BE2C (cell line): ENCODE results near the gene SLC35D1.

Experiments
- DNase-seq: peaks from one replicate; pipeline ENCODE4 v3.0.0-alpha.2; 2020
- H3K27me3 ChIP-seq: fragments of 250-450 bp; sonication (Bioruptor Pico); 2 replicates; pipeline ENCODE4 v1.5.1; 2020; ENCODE audit warnings: mild to moderate bottlenecking
- H3K36me3 ChIP-seq: fragments of 250-450 bp; sonication (Bioruptor Pico); 2 replicates; pipeline ENCODE4 v1.5.1; 2020; ENCODE audit warnings: mild to moderate bottlenecking
- H3K4me1 ChIP-seq: fragments of 250-450 bp; sonication (Bioruptor Pico); 2 replicates; pipeline ENCODE4 v1.5.1; 2020
- H3K4me3 ChIP-seq: 2 replicates; pipeline ENCODE4 v1.5.1; 2011; ENCODE audit warnings: low read depth, low read length
- H3K9me3 ChIP-seq: fragments of 250-450 bp; sonication (Bioruptor Pico); 2 replicates; pipeline ENCODE4 v1.5.1; 2020
- TF ChIP-seq, protein P1 (sequence below): IDR thresholded peaks from 2 replicates; pipeline ENCODE4 v1.5.1; 2012; ENCODE audit warnings: mild to moderate bottlenecking, low read depth, low read length

SLC35D1 gene

DNA sequence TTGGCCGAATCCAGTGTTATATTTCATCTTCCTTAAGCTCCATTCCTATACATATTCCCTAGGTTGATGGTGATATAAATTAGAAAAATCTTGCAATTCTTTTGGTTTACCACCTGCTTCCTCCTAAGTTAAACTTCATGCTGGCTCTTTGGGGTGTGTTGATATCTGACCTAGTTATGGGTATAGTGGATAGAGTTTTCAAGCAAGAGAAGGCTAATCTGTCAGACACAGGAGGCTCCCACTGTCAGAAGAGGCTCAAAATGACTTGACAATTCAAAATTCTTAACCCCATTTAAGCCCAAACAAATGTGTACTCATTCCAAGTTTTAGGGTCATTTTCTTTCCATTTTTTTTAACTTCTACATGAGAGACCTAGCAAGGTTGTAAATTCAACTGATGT lies 8.5 kb upstream of the SLC35D1 start:
- no peaks in the 10 kb centered on the region for H3K4me1 ChIP-seq
- no peak for DNase-seq
- H3K36me3 ChIP-seq, result no peaks in the 10 kb centered on the region
- TF ChIP-seq, protein P1, sequence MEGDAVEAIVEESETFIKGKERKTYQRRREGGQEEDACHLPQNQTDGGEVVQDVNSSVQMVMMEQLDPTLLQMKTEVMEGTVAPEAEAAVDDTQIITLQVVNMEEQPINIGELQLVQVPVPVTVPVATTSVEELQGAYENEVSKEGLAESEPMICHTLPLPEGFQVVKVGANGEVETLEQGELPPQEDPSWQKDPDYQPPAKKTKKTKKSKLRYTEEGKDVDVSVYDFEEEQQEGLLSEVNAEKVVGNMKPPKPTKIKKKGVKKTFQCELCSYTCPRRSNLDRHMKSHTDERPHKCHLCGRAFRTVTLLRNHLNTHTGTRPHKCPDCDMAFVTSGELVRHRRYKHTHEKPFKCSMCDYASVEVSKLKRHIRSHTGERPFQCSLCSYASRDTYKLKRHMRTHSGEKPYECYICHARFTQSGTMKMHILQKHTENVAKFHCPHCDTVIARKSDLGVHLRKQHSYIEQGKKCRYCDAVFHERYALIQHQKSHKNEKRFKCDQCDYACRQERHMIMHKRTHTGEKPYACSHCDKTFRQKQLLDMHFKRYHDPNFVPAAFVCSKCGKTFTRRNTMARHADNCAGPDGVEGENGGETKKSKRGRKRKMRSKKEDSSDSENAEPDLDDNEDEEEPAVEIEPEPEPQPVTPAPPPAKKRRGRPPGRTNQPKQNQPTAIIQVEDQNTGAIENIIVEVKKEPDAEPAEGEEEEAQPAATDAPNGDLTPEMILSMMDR, result no peak
- no peak overlapping the region for H3K4me3 ChIP-seq
- no peaks in the 10 kb centered on the region for H3K27me3 ChIP-seq
- H3K9me3 ChIP-seq, result no peaks in the 10 kb centered on the region

DNA sequence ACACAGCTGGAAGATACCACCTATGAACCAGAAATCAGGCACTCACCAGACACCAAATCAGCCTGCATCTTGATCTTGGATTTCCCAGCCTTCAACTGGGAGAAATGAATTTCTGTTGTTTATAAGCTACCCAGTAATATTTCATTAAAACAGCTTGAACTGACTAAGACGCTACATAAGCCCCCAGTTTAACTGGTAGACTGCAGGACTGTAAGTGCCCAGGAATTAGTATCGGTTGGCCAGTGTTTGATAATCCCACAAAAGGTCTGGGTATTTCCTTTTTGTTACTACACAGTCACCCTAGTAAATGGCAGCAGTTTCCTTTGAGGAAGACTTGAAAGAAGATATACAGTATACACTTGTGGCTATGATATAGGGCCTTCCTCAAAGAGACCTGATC lies 7.3 kb upstream of the SLC35D1 start:
- Histone ChIP-seq H3K4me3 (no peak overlapping the region), H3K4me1 (no peaks in the 10 kb centered on the region), H3K27me3 (no peaks in the 10 kb centered on the region), H3K36me3 (no peaks in the 10 kb centered on the region), H3K9me3 (no peaks in the 10 kb centered on the region)
- no peak for DNase-seq
- TF ChIP-seq, protein P1, result no peak

DNA sequence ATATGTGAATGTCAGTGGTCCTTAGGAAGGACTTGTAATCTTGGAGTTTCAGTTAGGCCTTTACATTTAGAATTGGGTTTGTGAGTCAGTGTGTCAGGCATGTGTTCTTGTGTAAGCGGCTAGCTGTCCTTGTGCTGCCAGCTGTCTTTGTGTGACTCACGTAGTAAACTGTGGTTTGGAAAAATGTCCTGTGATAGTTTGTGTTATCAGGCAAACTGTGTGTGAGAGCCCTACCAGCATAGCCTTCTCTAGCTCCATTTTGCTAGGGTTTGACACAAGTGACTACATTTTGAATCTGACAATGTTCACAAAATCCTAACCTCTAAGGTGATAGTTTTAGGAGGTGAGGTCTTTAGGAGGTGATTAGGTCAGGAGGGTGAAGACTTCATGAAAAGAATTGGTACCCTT lies 6.9 kb upstream of the SLC35D1 start:
- no peak overlapping the region for H3K4me3 ChIP-seq
- TF ChIP-seq, protein P1, result no peak
- no peaks in the 10 kb centered on the region for H3K4me1 ChIP-seq
- no peaks in the 10 kb centered on the region for H3K36me3 ChIP-seq
- DNase-seq, result no peak
- H3K9me3 ChIP-seq, result no peaks in the 10 kb centered on the region
- no peaks in the 10 kb centered on the region for H3K27me3 ChIP-seq

DNA sequence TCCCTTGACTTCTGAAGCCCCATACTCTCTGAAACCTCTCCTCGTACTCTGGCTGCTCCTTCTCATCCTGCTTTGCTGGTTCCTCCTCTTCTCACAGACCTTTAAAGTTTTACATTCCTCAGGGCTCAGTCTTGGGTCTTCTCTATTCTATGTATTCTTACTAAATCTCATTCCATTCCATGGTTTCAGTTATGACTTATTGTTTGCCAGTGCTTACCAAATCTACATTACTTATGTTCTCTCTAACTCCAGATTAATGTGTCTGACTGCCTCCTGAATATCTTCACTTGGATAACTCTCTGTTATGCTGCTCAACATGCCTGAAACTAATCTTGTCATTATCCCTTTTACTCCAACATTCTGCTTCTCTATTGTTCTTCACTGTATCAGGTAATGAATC lies 5.4 kb upstream of the SLC35D1 start:
- no peaks in the 10 kb centered on the region for H3K27me3 ChIP-seq
- TF ChIP-seq, protein P1, result no peak
- H3K36me3 ChIP-seq, result no peaks in the 10 kb centered on the region
- H3K9me3 ChIP-seq, result no peaks in the 10 kb centered on the region
- no peak for DNase-seq
- no peak overlapping the region for H3K4me3 ChIP-seq
- no peaks in the 10 kb centered on the region for H3K4me1 ChIP-seq

DNA sequence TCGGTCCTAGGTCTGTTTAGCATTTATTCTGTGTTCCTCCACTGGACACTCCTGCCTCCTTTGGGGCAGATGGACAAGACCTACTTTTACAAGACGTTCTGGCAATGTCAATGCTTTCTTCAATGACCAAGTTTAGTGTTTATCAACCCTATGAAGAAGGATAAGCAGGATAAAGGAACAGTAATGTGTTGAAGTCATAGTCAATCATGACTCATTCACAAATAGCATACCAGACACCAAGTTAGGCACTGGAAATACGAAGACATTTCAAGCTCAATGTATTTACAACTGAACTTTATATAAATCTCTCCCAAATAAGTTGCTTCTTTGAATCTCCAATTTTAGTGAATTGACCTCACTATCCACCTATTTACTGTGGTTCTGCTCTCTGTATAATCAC lies 4.8 kb upstream of the SLC35D1 start:
- no peak for DNase-seq

DNA sequence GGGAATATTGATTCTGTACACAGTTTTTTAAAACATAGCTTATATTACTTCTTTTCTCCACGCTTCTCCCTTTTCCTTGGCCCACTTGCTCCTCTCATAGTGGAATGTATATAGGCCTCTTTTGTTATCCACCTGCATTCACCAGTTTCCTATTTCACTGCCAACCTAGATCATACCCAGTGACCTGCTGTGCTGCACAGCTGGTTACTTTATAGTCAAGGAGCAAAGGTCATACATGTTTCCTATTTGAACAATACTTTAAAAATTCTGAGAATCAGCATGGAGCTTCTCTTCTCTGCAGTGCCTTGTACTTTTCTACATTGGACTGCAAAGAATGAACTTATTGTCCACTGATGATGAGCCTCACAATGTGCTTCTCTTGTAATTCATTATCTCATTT lies 4.3 kb upstream of the SLC35D1 start:
- Histone ChIP-seq H3K4me1 (no peaks in the 10 kb centered on the region), H3K9me3 (no peaks in the 10 kb centered on the region), H3K4me3 (no peak overlapping the region), H3K36me3 (no peaks in the 10 kb centered on the region), H3K27me3 (no peaks in the 10 kb centered on the region)
- TF ChIP-seq, protein P1, result no peak
- DNase-seq, result no peak

More for the DNA sequence above, 4.8 kb upstream of the SLC35D1 start:
- H3K9me3 ChIP-seq, result no peaks in the 10 kb centered on the region
- no peaks in the 10 kb centered on the region for H3K36me3 ChIP-seq
- TF ChIP-seq, protein P1, result no peak
- no peaks in the 10 kb centered on the region for H3K27me3 ChIP-seq
- H3K4me1 ChIP-seq, result no peaks in the 10 kb centered on the region
- no peak overlapping the region for H3K4me3 ChIP-seq
